GM12865 (cell line): ENCODE results near the gene C2orf15.
"Not testable (repeated sequence)": the region's sequence is repeated elsewhere in the genome, so short reads cannot be mapped to it uniquely, and the experiment has no call there.

Source experiments
- DNase-seq: peaks from one replicate; pipeline ENCODE4 v3.0.0; 2010; ENCODE audit warnings: low read depth
- H3K4me3 ChIP-seq: 2 replicates; pipeline ENCODE4 v1.5.1; 2011; ENCODE audit warnings: mild to moderate bottlenecking, low read depth, low read length, control low read depth
- TF ChIP-seq, protein P1 (sequence below): IDR thresholded peaks from 2 replicates; pipeline ENCODE4 v1.5.1; 2011; ENCODE audit warnings: low read length, control low read depth, low read depth, inconsistent platforms; ENCODE audit not compliant: insufficient read depth; ENCODE audit errors: missing control alignments

C2orf15 gene

DNA sequence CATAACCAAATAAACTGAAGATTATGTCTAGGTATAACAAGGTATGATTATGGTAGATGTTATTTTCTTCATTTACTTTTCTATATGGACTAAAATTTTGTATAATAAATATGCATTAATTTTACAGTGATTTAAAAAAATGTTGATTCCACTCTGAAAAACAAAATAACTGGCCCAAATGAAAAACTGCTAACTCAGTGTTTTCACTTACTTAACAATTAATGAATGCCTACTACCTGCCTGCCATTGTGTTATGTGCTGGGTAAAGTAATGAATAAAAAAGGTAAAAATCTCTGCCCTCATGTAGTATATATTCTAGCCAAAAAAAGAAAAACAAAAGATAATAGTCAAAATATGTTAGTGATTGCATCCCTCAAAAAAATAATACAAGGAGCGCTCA is 29.6 kb upstream of the C2orf15 start:
- TF ChIP-seq, protein P1, sequence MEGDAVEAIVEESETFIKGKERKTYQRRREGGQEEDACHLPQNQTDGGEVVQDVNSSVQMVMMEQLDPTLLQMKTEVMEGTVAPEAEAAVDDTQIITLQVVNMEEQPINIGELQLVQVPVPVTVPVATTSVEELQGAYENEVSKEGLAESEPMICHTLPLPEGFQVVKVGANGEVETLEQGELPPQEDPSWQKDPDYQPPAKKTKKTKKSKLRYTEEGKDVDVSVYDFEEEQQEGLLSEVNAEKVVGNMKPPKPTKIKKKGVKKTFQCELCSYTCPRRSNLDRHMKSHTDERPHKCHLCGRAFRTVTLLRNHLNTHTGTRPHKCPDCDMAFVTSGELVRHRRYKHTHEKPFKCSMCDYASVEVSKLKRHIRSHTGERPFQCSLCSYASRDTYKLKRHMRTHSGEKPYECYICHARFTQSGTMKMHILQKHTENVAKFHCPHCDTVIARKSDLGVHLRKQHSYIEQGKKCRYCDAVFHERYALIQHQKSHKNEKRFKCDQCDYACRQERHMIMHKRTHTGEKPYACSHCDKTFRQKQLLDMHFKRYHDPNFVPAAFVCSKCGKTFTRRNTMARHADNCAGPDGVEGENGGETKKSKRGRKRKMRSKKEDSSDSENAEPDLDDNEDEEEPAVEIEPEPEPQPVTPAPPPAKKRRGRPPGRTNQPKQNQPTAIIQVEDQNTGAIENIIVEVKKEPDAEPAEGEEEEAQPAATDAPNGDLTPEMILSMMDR = no peak
- H3K4me3 ChIP-seq = no peak overlapping the region
- no peak for DNase-seq

GRCh38 chr2:99112617-99113016 is 28.9 kb upstream of the C2orf15 start:
- no peak for DNase-seq
- H3K4me3 ChIP-seq = no peak overlapping the region
- TF ChIP-seq, protein P1 = no peak

- no peak overlapping the region for H3K4me3 ChIP-seq
- no peak for DNase-seq
- TF ChIP-seq, protein P1 = no peak
These were observed 13.5 kb upstream of the C2orf15 start for GRCh38 chr2:99127981-99128380.

GRCh38 chr2:99135044-99135556 is 6.4 kb upstream of the C2orf15 start:
- not testable (repeated sequence) for H3K4me3 ChIP-seq, DNase-seq

GRCh38 chr2:99139003-99139402 is 2.5 kb upstream of the C2orf15 start:
- TF ChIP-seq, protein P1 = no peak
- no peak for DNase-seq
- H3K4me3 ChIP-seq = no peak overlapping the region

GRCh38 chr2:99140056-99140859 is 1.2 kb upstream of the C2orf15 start:
- TF ChIP-seq, protein P1 = no peak
- H3K4me3 ChIP-seq = peak overlapping the region; percentile 71

DNA sequence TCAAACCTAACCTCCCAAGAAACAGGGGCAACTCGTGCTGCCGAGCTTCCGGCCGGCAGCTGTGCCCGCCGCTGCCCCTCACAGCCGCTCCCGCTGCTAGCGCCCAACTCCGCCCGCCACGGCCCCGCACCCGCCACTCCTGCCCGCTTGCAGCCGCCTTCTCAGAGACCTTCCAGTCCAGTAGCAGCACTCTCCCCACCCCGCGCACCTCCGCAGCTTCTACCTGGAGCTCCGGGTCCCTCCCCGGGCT is 722 bp upstream of the C2orf15 start:
- no peak for DNase-seq
- peak overlapping the region; percentile 71 for H3K4me3 ChIP-seq
- TF ChIP-seq, protein P1 = no peak

More at GRCh38 chr2:99140056-99140859, 1.2 kb upstream of the C2orf15 start:
- no peak for DNase-seq
